ENCODE data around the gene ZNF618.

The ZNF618 gene

GRCh38 chr9:114048533-114049415, 172.7 kb downstream of the ZNF618 start:
- DNase-seq, result no peak

DNA sequence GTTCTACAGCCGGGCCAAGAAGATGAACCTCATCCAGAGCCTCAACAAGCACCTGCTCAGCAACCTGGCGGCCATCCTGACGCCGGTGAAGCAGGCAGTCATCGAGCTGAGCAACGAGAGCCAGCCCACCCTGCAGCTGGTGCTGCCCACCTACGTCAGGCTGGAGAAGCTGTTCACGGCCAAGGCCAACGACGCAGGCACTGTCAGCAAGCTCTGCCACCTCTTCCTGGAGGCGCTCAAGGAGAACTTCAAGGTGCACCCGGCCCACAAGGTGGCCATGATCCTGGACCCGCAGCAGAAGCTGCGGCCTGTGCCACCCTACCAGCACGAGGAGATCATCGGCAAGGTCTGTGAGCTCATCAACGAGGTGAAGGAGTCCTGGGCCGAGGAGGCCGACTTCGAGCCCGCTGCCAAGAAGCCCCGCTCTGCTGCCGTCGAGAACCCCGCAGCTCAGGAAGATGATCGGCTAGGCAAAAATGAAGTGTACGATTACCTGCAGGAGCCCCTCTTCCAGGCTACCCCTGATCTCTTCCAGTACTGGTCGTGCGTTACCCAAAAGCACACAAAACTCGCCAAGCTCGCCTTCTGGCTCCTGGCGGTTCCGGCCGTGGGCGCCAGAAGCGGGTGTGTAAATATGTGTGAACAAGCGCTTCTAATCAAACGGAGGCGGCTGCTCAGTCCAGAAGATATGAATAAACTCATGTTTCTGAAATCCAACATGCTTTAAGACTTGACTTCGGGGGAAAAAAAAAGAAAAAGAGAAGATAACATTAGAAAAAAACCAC, 173.5 kb downstream of the ZNF618 start:
- no peak for DNase-seq

DNA sequence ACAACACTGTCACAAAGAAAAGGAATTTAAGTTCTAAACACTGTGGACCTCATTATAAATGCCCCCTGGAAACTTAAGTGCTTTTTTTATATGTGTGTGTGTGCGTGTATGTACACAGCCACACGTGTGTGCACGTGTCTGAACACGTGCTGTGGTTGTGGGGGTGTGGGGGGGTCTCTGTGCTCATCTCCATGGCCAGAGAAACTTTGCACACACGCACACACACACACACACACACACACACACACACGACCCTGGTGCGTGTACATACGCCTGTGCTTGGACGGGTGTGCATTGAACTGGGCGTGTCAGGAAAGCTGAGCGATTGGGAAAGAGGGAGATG, 174.1 kb downstream of the ZNF618 start:
- no peak for DNase-seq

GRCh38 chr9:114050646-114051045, 174.5 kb downstream of the ZNF618 start:
- no peak for DNase-seq

DNA sequence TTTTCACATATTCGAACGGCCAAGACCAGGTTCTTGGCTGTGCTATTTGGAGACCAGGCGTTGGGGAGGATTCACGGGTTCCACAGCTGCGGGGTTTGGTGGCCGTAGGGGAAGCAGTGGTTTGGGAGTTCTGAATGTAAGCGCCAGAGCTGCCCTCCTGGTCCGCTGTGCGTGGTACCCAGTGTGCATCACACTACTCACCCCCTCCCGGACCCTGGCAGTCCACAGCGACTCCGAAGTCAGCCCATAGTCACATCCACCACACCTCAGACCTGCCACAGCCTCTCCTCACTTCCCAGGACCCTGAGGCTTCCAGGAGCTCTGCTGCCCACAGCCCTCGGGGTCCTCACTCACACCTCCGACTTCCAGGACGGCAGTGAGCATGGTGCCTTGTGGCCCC, 175.2 kb downstream of the ZNF618 start:
- no peak for DNase-seq

DNA sequence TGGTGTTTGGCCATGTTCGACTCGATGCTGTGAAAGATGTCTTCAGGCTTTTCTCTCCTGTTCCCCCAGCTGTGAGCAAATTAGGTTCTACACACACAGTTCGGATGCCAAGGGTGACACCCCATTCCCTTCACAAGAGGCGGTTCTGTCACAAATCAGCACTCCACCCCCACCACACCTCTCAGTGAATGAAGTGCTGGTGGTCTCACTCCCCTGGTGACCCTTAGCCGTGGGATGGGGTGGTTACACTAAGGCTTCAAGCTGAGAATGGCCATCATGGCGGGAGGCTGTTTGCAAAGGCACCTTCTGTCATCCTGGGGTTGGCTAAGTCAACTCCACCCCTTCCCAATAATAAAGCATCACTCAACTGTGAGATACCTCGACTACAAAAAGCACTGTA, 175.6 kb downstream of the ZNF618 start:
- DNase-seq, result no peak

GRCh38 chr9:114053246-114054005, 177.3 kb downstream of the ZNF618 start:
- DNase-seq, result no peak

DNA sequence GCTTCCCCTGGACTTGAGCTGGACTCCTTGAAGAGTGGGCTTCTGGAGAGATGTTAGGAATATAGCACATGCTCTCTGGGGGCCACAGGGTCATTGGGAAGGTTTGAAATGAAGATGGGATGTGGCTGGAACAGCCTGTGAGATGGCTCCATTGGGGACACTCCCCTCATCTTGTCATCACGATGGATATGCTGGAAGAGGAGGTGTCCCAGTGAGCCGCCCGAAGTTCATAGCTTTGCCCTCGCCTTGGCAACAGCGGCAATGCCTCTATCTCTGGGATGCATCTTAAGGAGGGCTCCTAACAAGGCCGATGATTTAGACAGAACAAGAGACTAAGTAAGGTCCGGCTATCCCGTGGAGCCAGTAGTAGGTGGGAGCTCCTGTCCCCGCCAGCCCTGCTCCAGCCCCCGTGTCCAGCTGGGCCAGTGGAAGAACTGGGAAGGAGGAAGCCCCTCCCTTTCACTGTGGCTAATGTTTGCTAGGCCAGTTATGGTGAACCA, 178.1 kb downstream of the ZNF618 start:
- no peak for DNase-seq

DNA sequence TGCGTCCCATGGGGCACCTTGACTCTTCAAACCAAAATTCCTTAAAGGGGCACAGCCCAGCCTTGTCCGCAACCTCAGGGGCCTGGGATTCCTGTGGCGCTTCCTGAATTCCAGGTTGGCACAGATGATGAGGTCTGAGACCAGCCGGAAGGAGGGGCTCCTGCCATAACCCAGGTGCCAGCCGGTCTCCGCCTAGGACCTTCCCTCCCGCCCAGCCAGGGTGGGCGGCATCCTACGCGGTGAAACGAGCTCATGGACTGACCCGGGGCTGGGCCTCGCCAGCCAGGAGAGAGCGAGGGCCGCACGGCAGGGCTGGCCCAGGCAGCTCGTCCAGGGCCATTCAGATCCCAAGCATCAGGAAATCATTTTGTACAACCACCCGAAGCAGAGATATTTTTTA, 179.0 kb downstream of the ZNF618 start:
- no peak for DNase-seq

- DNase-seq, result no peak
Measured at GRCh38 chr9:114055894-114056293, 179.8 kb downstream of the ZNF618 start.

DNA sequence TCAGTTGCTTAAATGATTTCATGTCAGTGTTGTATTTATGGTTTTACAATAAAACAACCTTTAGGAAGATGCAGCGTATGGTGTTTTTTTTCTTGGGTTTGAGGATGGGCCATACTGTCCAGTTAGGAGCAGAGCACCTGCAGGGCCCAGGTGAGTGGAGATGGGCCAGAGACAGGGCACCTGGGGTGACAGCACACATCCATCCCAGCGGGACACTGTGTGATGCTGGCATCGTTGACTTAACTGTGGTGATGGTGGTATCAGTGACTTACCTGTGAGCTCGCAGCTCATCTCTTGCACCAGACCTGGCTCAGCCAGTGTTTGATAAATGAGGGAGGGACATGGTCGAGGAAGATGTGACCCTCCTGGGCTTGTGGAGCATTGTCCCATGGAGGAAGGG, 180.4 kb downstream of the ZNF618 start:
- DNase-seq, result no peak

DNA sequence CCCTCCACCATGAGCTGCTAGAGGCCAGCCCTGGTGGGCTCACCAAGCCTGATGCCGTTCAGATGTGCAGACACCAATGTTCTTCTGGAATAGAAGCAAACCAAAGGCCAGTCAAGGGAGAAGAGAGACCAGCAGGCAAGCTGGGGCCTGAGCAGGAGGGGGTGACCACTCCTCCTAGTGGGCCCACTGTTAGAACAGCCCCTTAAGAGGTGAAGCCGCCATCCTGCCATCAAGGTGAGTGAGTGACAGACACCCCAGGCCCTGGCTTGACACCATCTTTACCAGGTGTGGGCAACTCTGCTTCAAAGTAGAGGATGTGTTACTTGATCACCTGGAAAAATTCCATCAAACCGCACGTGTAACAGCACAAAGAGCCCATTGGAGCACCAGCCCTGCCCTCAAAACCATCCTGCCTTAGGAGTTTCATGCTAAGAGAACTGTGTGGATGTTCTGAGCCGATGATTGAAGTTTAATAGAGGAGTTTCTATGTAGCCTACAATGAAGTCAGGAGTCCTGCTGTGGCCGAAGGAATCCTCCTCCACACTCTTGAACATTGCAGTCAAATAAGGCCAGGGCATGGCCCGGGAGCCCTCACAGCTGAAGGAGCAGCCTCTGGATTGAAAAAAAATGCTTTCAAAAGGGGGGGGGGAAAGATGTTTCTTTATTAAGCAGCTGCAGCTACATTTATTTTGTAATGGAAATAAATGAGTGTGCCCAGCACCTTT, 181.2 kb downstream of the ZNF618 start:
- no peak for DNase-seq

DNA sequence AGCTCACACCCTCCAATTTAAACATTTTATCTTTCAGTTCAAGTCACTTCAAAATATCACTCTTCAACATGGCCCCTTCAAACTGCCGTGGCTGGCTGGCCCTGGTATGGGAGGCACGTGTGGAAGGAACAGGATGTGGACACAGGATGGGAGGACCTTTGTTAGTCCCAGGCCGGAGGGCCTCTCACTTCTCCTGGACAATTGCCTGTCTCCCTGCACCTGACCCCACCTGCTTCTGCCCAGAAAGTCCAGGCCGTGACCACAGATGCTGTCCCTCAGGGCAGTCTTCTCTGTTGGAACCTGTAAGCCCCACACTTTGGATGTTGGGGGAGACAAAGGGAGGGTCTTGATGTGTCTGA, 182.6 kb downstream of the ZNF618 start:
- DNase-seq, result no peak

- no peak for DNase-seq
Measured at GRCh38 chr9:114059047-114059803, 183.1 kb downstream of the ZNF618 start.

DNA sequence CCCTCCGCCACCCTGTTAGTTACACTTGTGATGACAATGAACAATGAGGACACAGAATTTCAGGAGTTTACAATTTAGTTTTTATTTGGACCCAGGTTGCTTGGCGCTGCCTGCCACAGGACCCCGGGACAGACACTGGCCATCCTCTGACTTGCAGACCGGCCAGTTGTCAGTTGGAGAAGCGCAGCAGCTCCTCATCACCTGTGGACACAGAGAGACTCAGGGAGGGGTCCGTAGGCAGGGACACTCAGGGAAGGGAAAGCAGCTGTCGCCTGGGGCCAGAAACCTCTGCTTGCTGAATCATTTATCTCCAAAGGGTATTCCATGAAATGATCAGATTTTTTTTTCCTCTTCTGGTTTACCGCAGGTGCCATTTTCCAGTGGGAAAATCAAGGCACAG, 184.0 kb downstream of the ZNF618 start:
- no peak for DNase-seq

GRCh38 chr9:114060711-114061110, 184.6 kb downstream of the ZNF618 start:
- DNase-seq, result no peak

DNA sequence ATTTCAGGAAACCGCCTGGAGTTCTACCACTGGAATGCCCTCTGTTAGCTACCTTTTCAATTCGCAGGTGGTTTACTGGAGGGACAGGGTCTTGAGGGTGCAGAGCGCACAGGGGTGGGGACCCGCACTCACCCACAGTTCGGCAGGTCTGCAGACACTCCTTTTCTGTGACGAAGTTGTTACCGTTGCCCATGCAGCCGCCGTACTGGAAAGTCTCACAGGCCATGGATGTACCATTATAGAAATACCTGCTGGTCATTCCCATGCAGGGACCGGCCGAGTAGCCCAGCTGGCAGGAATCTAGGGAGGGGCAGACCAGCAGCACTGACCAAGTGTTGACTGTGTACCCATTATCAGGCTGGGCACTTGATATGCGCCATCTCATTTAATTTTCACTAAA, 185.2 kb downstream of the ZNF618 start:
- DNase-seq, result no peak

DNA sequence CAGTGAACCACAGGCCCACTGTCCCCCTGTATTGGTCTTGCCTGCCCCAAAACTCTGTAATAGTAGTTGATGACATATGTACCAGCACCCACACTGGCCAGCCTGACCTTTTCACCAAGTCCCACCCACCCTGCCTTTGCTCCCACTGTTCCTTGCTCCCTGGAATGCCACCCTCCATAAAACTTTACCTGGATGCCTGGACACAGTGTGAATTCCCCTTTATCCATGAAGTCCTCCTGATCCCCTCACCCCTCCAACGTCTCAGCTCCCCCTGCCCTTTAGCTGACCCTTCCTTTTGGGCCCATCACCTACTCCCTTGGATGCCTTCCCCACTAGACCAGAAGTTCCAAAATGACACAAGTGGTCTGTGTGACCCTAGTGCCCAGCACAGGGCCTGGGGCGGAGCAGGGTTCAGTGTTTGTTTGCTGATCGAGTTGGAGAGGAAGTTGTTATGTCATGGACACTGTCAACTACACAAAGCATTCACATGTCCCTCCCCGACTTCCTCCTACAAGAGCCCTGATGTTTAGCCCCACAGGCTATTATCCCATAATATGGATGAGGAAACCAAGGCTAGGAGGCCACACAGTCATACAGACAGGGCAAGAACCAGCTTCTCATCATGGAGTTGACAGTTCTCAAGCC, 185.8 kb downstream of the ZNF618 start:
- no peak for DNase-seq

DNA sequence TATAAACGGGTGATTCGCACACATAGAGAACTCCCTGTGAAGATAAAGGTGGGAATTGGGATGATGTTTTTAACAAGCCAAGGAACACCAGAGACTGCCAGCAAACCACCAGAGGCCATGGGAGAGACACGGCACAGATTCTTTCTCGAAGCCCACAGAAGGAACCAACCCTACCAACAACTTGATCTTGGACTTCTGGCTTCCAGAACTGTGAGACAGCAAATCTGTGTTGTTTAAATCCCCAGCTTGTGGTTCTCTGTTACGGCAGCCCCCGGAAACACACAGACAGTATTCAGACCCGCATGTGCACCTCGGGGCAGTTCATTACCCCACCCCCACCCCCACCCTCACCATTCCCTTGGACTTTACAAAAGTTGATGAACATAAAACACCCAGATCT, 189.2 kb downstream of the ZNF618 start:
- DNase-seq, result no peak

- DNase-seq, result no peak
Measured at GRCh38 chr9:114069476-114070187, 193.5 kb downstream of the ZNF618 start.
